GM10266 (cell line): ENCODE results near the gene OR7D2.

Source experiments
- DNase-seq: peaks from one replicate; pipeline ENCODE4 v3.0.0; 2012; ENCODE audit errors: extremely low spot score
- TF ChIP-seq, protein P1 (sequence below): IDR thresholded peaks from 2 replicates; pipeline ENCODE4 v1.5.1; 2012; ENCODE audit warnings: mild to moderate bottlenecking, low read depth; ENCODE audit not compliant: control insufficient read depth, insufficient read depth; ENCODE audit errors: missing control alignments

The OR7D2 gene

GRCh38 chr19:9148697-9149096 lies 30.1 kb upstream of the OR7D2 start:
- TF ChIP-seq, protein P1, sequence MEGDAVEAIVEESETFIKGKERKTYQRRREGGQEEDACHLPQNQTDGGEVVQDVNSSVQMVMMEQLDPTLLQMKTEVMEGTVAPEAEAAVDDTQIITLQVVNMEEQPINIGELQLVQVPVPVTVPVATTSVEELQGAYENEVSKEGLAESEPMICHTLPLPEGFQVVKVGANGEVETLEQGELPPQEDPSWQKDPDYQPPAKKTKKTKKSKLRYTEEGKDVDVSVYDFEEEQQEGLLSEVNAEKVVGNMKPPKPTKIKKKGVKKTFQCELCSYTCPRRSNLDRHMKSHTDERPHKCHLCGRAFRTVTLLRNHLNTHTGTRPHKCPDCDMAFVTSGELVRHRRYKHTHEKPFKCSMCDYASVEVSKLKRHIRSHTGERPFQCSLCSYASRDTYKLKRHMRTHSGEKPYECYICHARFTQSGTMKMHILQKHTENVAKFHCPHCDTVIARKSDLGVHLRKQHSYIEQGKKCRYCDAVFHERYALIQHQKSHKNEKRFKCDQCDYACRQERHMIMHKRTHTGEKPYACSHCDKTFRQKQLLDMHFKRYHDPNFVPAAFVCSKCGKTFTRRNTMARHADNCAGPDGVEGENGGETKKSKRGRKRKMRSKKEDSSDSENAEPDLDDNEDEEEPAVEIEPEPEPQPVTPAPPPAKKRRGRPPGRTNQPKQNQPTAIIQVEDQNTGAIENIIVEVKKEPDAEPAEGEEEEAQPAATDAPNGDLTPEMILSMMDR = no peak
- DNase-seq = no peak

GRCh38 chr19:9149997-9150396 lies 28.8 kb upstream of the OR7D2 start:
- DNase-seq = no peak
- TF ChIP-seq, protein P1 = no peak

- TF ChIP-seq, protein P1 = no peak
- DNase-seq = no peak
Measured at GRCh38 chr19:9150650-9151049, 28.1 kb upstream of the OR7D2 start.

- TF ChIP-seq, protein P1 = no peak
- no peak for DNase-seq
Measured at GRCh38 chr19:9151367-9151766, 27.4 kb upstream of the OR7D2 start.

GRCh38 chr19:9155591-9155990 lies 23.2 kb upstream of the OR7D2 start:
- TF ChIP-seq, protein P1 = no peak
- no peak for DNase-seq

GRCh38 chr19:9156304-9156703 lies 22.5 kb upstream of the OR7D2 start:
- TF ChIP-seq, protein P1 = no peak
- no peak for DNase-seq

DNA sequence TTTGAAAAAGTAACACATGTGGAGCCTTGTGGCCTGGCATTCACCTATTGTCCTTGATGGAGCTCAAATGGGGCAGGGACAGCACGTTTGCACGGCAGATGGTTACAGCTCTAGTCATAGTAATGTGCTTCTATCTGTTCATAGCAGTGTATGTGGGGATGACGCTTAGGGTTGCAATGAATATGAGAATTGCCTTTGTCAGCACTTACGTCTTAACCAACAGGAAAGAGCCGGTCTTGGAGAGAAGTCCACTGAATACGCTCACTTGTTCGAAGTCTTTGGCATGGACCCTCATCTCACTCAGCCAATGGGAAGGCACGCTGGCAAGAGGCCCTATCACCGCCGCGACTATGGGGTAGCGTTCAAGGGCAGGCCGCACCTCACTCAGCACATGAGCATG lies 18.9 kb upstream of the OR7D2 start:
- TF ChIP-seq, protein P1 = no peak
- DNase-seq = no peak
